ENCODE measurements around the gene MPLKIP. TPM values are rescaled to one million over a fixed set of nuclear protein-coding genes. Genes with fewer than 3 reads are reported as not detected.

The MPLKIP gene
- total and polyA plus RNA-seq, 4 donors: 20.5 to 45.0 (median 31.7) TPM

DNA sequence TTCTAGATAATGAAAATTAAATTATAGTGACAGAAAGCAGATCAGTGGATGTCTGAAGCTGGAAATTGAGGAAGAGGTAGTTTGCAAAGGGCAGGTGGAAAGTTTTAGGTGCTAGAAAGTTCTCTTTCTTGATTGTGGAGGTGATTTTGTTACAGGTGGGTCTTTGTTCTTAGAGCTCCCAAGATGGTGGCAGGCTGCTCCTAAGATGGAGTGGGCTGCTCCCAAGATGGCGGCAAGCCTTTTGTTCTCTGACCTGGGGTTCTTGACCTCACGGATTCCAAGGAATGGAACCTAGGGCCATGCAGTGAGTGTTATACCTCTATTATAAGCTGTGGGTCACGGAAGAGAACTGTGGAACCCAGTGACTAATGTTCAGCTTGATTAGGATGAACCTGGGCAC is 32.9 kb upstream of the MPLKIP start:
- 97% methylated on average over 3 of the region's 3 CpGs for WGBS
- Histone ChIP-seq H3K4me1 (ENCODE audit: control insufficient read depth in 4 of 4, insufficient read depth in 4 of 4, low read length in 3 of 4) (no peaks in the 10 kb centered on the region), H3K9ac (ENCODE audit: low read depth in 1 of 2, low read length in 2 of 2) (no peak overlapping the region), H3K36me3 (ENCODE audit: control insufficient read depth in 4 of 4, insufficient read depth in 3 of 4, low read depth in 1 of 4, low read length in 3 of 4) (no peaks in the 10 kb centered on the region), H3K4me3 (ENCODE audit: low read depth in 1 of 3, low read length in 3 of 3) (no peak overlapping the region), H3K9me3 (ENCODE audit: control insufficient read depth in 4 of 4, low read length in 3 of 4) (no peaks in the 10 kb centered on the region), H3K27me3 (ENCODE audit: control insufficient read depth in 4 of 4, insufficient read depth in 4 of 4, low read length in 3 of 4) (no peaks in the 10 kb centered on the region), H3K27ac (ENCODE audit: low read depth in 1 of 2, low read length in 2 of 2) (no peak overlapping the region)
- no peak for DNase-seq (ENCODE audit: low spot score)
- TF ChIP-seq FOXA1 (IDR thresholded peaks at IDR 0.05) (no peak), FOXA2 (IDR thresholded peaks at IDR 0.05) (no peak), HNF4G (IDR thresholded peaks at IDR 0.05) (no peak), RXRA (IDR thresholded peaks at IDR 0.05) (no peak), SP1 (IDR thresholded peaks at IDR 0.05) (no peak), GABPA (IDR thresholded peaks at IDR 0.05 in 1 of 2, conservative IDR thresholded peaks at IDR 0.05 in 1 of 2) (no peak), NR2F2 (IDR thresholded peaks at IDR 0.05) (no peak), YY1 (IDR thresholded peaks at IDR 0.05) (no peak), RAD21 (IDR thresholded peaks at IDR 0.05) (no peak), JUND (IDR thresholded peaks at IDR 0.05) (no peak), EGR1 (IDR thresholded peaks at IDR 0.05; ENCODE audit: low read depth in 2 of 2) (no peak), HNF4A (conservative IDR thresholded peaks at IDR 0.05) (no peak), TAF1 (conservative IDR thresholded peaks at IDR 0.05) (no peak)
- TF ChIP-seq, protein P1, sequence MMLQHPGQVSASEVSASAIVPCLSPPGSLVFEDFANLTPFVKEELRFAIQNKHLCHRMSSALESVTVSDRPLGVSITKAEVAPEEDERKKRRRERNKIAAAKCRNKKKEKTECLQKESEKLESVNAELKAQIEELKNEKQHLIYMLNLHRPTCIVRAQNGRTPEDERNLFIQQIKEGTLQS (IDR thresholded peaks at IDR 0.05): no peak
- TF ChIP-seq, protein P2, sequence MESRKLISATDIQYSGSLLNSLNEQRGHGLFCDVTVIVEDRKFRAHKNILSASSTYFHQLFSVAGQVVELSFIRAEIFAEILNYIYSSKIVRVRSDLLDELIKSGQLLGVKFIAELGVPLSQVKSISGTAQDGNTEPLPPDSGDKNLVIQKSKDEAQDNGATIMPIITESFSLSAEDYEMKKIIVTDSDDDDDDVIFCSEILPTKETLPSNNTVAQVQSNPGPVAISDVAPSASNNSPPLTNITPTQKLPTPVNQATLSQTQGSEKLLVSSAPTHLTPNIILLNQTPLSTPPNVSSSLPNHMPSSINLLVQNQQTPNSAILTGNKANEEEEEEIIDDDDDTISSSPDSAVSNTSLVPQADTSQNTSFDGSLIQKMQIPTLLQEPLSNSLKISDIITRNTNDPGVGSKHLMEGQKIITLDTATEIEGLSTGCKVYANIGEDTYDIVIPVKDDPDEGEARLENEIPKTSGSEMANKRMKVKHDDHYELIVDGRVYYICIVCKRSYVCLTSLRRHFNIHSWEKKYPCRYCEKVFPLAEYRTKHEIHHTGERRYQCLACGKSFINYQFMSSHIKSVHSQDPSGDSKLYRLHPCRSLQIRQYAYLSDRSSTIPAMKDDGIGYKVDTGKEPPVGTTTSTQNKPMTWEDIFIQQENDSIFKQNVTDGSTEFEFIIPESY (IDR thresholded peaks at IDR 0.05): no peak
- TF ChIP-seq, protein P3, sequence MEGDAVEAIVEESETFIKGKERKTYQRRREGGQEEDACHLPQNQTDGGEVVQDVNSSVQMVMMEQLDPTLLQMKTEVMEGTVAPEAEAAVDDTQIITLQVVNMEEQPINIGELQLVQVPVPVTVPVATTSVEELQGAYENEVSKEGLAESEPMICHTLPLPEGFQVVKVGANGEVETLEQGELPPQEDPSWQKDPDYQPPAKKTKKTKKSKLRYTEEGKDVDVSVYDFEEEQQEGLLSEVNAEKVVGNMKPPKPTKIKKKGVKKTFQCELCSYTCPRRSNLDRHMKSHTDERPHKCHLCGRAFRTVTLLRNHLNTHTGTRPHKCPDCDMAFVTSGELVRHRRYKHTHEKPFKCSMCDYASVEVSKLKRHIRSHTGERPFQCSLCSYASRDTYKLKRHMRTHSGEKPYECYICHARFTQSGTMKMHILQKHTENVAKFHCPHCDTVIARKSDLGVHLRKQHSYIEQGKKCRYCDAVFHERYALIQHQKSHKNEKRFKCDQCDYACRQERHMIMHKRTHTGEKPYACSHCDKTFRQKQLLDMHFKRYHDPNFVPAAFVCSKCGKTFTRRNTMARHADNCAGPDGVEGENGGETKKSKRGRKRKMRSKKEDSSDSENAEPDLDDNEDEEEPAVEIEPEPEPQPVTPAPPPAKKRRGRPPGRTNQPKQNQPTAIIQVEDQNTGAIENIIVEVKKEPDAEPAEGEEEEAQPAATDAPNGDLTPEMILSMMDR (IDR thresholded peaks at IDR 0.05; ENCODE audit: low read depth, low read length, missing input control): no peak
- TF ChIP-seq, protein P4, sequence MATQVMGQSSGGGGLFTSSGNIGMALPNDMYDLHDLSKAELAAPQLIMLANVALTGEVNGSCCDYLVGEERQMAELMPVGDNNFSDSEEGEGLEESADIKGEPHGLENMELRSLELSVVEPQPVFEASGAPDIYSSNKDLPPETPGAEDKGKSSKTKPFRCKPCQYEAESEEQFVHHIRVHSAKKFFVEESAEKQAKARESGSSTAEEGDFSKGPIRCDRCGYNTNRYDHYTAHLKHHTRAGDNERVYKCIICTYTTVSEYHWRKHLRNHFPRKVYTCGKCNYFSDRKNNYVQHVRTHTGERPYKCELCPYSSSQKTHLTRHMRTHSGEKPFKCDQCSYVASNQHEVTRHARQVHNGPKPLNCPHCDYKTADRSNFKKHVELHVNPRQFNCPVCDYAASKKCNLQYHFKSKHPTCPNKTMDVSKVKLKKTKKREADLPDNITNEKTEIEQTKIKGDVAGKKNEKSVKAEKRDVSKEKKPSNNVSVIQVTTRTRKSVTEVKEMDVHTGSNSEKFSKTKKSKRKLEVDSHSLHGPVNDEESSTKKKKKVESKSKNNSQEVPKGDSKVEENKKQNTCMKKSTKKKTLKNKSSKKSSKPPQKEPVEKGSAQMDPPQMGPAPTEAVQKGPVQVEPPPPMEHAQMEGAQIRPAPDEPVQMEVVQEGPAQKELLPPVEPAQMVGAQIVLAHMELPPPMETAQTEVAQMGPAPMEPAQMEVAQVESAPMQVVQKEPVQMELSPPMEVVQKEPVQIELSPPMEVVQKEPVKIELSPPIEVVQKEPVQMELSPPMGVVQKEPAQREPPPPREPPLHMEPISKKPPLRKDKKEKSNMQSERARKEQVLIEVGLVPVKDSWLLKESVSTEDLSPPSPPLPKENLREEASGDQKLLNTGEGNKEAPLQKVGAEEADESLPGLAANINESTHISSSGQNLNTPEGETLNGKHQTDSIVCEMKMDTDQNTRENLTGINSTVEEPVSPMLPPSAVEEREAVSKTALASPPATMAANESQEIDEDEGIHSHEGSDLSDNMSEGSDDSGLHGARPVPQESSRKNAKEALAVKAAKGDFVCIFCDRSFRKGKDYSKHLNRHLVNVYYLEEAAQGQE (IDR thresholded peaks at IDR 0.05): no peak
- TF ChIP-seq, protein P5, sequence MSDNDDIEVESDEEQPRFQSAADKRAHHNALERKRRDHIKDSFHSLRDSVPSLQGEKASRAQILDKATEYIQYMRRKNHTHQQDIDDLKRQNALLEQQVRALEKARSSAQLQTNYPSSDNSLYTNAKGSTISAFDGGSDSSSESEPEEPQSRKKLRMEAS (IDR thresholded peaks at IDR 0.05): no peak
